Glomerular visceral epithelial cell (primary cell): Measurements from ENCODE around the gene NOTCH4.
A peak's percentile ranks its signal among the peaks of the same experiment; 100 is the strongest.
"Not testable (repeated sequence)": the region's sequence is repeated elsewhere in the genome, so short reads cannot be mapped to it uniquely, and the experiment has no call there.

Experiments
- DNase-seq: peaks from one replicate; pipeline ENCODE4 v3.0.0-alpha.2; 2016; ENCODE audit errors: extremely low spot score

The NOTCH4 gene

GRCh38 chr6:32223258-32224235 is at the start of gene NOTCH4:
Gene NOTCH4, minus strand, starts transcription at chr6:32224067. Its CDS starts 139 bp downstream, at chr6:32223928.
- no peak for DNase-seq

GRCh38 chr6:32271429-32271828 is 47.6 kb upstream of the NOTCH4 start:
- DNase-seq, result no peak

DNA sequence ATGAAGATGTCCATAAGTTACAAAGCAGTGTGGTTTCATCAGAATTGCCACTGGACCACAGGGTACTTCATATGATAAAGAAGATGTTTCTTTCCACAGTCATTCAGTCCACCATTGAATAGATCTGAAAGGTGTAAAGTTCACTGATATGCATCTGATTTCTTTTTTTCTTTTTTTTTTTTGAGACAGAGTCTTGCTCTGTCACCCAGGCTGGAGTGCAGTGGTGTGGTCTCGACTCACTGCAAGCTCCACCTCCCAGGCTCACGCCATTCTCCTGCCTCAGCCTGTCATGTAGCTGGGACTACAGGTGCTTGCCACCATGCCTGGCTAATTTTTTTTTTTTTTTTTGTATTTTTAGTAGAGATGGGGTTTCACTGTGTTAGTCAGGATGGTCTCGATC is 44.6 kb upstream of the NOTCH4 start:
- not testable (repeated sequence) for DNase-seq

- no peak for DNase-seq
These were observed 43.2 kb upstream of the NOTCH4 start for GRCh38 chr6:32267035-32267434.

DNA sequence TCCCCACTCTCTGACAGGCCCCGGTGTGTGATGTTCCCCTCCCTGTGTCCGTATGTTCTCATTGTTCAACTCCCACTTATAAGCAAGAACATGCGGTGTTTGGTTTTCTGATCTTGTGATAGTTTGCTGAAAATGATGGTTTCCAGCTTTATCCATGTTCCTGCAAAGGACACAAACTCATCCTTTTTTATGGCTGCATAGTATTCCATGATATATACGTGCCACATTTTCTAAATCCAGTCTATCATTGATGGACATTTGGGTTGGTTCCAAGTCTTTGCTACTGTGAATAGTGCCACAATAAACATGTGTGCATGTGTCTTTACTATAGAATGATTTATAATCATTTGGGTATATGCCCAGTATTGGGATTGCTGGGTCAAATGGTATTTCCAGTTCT is 33.4 kb upstream of the NOTCH4 start:
- not testable (repeated sequence) for DNase-seq

GRCh38 chr6:32255199-32256153 is 31.6 kb upstream of the NOTCH4 start:
- peak; percentile 89 for DNase-seq

DNA sequence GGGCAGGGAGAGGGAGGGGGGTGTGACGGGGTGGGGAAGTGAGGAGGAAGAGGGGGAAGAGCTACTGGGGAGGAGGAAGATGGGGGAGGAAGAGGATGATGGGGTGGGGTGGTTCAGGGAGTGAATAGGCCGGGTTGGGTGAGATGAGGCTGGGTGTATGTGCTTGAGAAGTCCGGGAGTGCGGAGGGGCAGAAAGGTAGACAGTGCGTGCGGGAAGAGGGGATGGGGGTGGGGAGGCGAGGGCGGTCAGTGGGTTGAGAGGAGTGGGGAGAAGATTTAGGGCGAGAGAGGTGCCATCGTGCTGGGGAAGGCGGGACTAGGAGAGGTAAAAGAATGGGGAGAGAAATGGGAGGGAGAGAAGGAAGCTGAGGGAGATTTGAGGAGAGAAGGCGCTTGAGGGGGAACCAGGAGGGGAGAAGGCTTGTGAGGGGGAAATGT is 30.9 kb upstream of the NOTCH4 start:
- no peak for DNase-seq

- DNase-seq, result no peak
These were observed 28.6 kb upstream of the NOTCH4 start for GRCh38 chr6:32252331-32253009.

DNA sequence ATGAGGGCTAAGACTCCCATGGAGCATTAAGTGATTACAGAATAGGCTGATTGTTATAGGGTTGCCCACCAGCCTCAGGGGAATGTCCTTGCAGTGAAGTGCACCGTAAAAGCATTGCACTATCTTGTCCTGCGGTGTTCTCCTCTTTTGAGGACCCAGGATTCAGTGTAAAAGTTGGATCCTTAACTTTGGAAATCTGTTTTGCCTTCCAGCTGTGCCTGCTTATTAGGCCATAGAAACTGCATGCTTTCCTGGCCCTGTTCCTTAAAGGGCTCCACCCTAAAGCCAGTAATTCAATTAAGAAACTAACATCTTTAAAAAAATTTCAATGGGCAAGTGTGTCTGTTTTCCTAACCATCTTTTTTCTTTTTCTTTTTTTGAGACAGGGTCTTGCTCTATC is 25.4 kb upstream of the NOTCH4 start:
- no peak for DNase-seq

- no peak for DNase-seq
These were observed 23.5 kb upstream of the NOTCH4 start for GRCh38 chr6:32247401-32247800.

- DNase-seq, result peak; percentile 71
These were observed 21.1 kb upstream of the NOTCH4 start for GRCh38 chr6:32244946-32245398.

DNA sequence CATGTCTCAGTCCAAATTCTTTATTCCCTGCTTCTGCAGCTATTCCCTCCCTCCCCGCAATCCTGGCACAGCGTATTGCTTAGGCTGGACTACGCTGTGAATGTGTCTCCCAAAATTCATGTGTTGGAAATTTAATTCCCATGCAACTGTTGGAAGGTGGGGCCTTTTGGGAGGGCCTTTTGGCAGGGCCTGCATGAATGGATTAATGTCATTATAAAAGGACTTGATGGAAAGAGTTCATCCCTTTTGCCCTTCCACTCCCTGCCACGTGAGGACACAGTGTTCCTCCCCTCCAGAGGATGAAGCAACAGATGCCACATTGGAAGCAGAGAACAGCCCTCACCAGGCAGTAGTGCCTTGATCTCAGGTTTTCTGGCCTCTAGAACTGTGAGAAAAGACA is 20.4 kb upstream of the NOTCH4 start:
- DNase-seq, result no peak

- not testable (repeated sequence) for DNase-seq
These were observed 18.5 kb upstream of the NOTCH4 start for GRCh38 chr6:32242318-32242813.

DNA sequence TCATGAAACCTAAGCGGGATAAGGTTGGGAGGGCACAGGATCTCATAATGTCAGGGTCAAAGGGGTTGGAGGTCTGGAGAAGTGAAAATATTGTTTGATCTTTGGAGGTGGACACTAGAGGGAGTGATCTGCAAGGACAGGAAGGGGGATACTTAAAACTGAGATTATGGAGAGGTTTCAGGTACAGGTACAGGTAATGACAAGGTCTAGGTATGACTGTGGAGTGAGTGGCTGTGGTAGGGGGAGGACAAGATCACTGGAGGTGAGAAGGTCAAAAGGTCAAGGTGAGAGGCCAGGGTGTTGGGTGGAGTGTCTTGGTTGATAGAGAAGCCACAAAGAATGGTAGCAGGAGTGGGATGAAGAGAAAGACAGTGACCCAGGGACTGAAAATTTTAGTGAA is 16.8 kb upstream of the NOTCH4 start:
- DNase-seq, result no peak

- no peak for DNase-seq
These were observed 15.6 kb upstream of the NOTCH4 start for GRCh38 chr6:32239462-32239861.

- DNase-seq, result no peak
These were observed 11.1 kb upstream of the NOTCH4 start for GRCh38 chr6:32234934-32235333.

GRCh38 chr6:32226434-32226833 is 2.6 kb upstream of the NOTCH4 start:
- DNase-seq, result no peak

GRCh38 chr6:32224696-32225095 is 829 bp upstream of the NOTCH4 start:
- DNase-seq, result no peak

- DNase-seq, result no peak
These were observed 1.3 kb downstream of the NOTCH4 start for GRCh38 chr6:32222333-32223230.

DNA sequence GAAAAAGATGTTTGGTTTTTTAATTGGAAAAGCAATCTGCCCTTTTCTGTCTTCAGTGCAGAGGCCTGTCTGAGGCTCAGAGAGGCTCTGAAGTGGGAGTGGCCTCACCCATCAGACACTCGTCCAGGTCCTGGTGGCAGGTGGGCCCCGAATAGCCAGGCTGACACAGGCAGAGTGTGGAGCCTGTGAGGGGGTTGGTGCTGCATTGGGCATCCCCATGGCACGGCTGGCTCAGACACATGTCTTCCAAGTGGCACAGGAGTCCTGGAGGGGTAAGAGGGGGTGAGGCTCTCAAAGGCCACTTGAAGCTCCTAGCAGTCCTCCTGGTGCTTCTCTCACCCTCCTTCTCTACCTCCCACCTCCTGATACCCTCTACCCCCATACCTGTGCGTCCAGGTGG is 3.8 kb downstream of the NOTCH4 start:
- no peak for DNase-seq
